Activated CD8-positive, alpha-beta T cell treated with anti-CD3 and anti-CD28 coated beads for 36 hours (primary cell): ENCODE measurements around the gene RBM42. TPM values are rescaled to one million over a fixed set of nuclear protein-coding genes. Genes with fewer than 3 reads are reported as not detected.

Experiments used
- ATAC-seq: fragments of 200-7000 bp; cut with Tn5 transposase; one replicate; pipeline ENCODE4 v1.10.0; 2021; ENCODE audit warnings: mild to moderate bottlenecking, moderate library complexity
- CTCF ChIA-PET: fragments of 350-600 bp; sonication (Branson Sonifier 250); formaldehyde crosslinking; loops from one replicate; lab custom pipeline; 2021; ENCODE audit warnings: antibody characterized with exemption; lab: Charles Lee
- POLR2A ChIA-PET: fragments of 350-600 bp; sonication (Branson Sonifier 250); formaldehyde crosslinking; loops from one replicate; lab custom pipeline; 2021; ENCODE audit warnings: antibody characterized with exemption; lab: Charles Lee
- DNase-seq: peaks from one replicate; pipeline ENCODE4 v3.0.0-alpha.2; 2020
- H3K27ac Mint-ChIP-seq: one replicate; pipeline ENCODE4 v1.8.0; 2021; ENCODE audit warnings: mild to moderate bottlenecking, mixed read lengths
- H3K27me3 Mint-ChIP-seq: one replicate; pipeline ENCODE4 v1.8.0; 2021; ENCODE audit warnings: mixed read lengths
- H3K36me3 Mint-ChIP-seq: one replicate; pipeline ENCODE4 v1.8.0; 2021; ENCODE audit warnings: low read depth, mixed read lengths
- H3K4me1 Mint-ChIP-seq: one replicate; pipeline ENCODE4 v1.8.0; 2021; ENCODE audit warnings: low read depth, mixed read lengths
- H3K4me3 Mint-ChIP-seq: one replicate; pipeline ENCODE4 v1.8.0; 2021; ENCODE audit warnings: mild to moderate bottlenecking, moderate library complexity, mixed read lengths
- H3K9me3 Mint-ChIP-seq: one replicate; pipeline ENCODE4 v1.8.0; 2021; ENCODE audit warnings: mixed read lengths
- intact Hi-C: fragments of 100-400 bp; cut with micrococcal nuclease; formaldehyde crosslinking; loops from one replicate; pipeline ENCODE4 v1.10.0; 2022
- total RNA-seq, 2 experiments: library from RNA; stranded (reverse); gene quantifications; one replicate each; pipeline ENCODE4 v1.2.3, GENCODE V29; 2021
- TF ChIP-seq, protein P1 (sequence below): fragments of 200-600 bp; IDR thresholded peaks from one replicate; pipeline ENCODE4 v1.8.0; 2022; ENCODE audit warnings: antibody characterized with exemption, mild to moderate bottlenecking

The RBM42 gene
- total RNA-seq, 2 experiments from 2014 or later: 82.9 to 95.2 TPM

DNA sequence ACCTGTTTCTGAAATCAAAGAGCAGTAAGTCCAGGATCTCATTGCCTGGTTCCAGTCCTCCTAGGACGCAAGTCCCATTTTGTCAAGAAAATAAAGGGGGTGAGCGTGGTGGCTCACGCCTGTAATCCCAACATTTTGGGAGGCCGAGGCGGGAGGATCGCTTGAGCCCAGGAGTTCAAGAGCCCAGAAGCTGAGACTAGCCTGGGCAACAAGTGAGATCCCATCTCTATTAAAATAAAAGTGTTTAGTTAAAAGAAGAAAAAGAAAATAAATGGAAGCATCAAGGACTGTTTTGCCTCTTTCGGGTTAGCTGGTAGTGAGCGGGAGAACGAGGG lies 16.6 kb upstream of the RBM42 start:
- Mint-ChIP-seq H3K4me1 (peaks cover 23% of the 10 kb centered on the region), H3K27ac (peak overlapping the region; percentile 94), H3K4me3 (peak overlapping the region; percentile 84), H3K27me3 (peaks cover 2% of the 10 kb centered on the region), H3K9me3 (peaks cover 9% of the 10 kb centered on the region), H3K36me3 (peaks cover 12% of the 10 kb centered on the region)
- DNase-seq (no peak), ATAC-seq (no peak)
- TF ChIP-seq, protein P1, sequence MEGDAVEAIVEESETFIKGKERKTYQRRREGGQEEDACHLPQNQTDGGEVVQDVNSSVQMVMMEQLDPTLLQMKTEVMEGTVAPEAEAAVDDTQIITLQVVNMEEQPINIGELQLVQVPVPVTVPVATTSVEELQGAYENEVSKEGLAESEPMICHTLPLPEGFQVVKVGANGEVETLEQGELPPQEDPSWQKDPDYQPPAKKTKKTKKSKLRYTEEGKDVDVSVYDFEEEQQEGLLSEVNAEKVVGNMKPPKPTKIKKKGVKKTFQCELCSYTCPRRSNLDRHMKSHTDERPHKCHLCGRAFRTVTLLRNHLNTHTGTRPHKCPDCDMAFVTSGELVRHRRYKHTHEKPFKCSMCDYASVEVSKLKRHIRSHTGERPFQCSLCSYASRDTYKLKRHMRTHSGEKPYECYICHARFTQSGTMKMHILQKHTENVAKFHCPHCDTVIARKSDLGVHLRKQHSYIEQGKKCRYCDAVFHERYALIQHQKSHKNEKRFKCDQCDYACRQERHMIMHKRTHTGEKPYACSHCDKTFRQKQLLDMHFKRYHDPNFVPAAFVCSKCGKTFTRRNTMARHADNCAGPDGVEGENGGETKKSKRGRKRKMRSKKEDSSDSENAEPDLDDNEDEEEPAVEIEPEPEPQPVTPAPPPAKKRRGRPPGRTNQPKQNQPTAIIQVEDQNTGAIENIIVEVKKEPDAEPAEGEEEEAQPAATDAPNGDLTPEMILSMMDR: no peak
- intact Hi-C loops: no loop called here
- ChIA-PET CTCF (interaction anchor here (0.9 to 4.3 kb wide), 3 partner anchors 20 to 64 kb away, joined by 3 to 19 read pairs (median 4); no protein-coding TSS in a partner anchor), POLR2A (interaction anchor here (1.3 to 2.1 kb wide), 5 partner anchors 11 to 49 kb away, joined by 3 to 13 read pairs (median 5); partner anchors contain the start of gene ATP4A)

DNA sequence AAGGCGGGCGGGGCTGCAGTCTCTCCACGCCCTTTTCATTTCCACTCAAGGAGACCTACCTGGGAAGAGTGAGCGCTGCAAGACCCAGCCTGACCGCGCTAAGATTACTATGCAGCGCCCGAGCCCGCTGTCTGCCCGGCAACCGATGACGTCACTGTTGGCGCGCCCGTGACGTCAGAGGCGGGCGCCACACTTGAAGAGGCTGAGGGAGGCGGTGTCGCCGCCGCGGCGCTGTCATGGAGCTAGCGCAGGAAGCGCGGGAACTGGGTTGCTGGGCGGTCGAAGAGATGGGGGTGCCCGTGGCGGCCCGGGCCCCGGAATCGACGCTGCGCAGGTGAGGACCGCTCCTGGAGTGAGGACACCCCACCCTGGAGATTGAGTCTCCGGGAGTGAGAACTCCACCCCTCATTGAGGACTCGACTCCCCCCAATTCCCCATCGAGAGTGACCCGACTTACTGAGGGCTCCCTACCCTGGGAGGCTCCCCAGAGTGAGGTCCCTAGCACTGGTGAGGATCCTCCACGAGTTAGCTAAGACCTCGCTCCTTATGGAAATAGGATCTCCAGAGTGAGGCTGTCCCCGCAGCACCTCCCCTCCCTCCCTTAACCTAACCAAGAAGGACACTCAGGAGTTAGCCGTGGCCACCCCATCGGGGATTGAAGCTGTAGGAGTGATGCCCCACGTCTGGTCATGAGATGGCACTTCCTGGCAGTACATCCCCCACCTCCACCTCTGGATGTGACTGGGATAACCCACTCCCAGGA lies 16.1 kb upstream of the RBM42 start, which contains the start of gene HAUS5:
Gene HAUS5 (plus strand): TSS at position 177 of the 763 bp plus-strand sequence. CDS start 60 bp downstream, at position 237.
- Mint-ChIP-seq H3K9me3 (peaks cover 6% of the 10 kb centered on the region), H3K4me1 (peaks cover 23% of the 10 kb centered on the region), H3K27me3 (no peaks in the 10 kb centered on the region), H3K4me3 (peak within 1 kb of the TSS; percentile 84), H3K27ac (peak within 1 kb of the TSS; percentile 94), H3K36me3 (peaks cover 9% of the 10 kb centered on the region)
- POLR2A ChIA-PET: interaction anchor here (0.6 to 2.1 kb wide), 10 partner anchors 10 to 128 kb away, joined by 3 to 13 read pairs (median 4); partner anchors contain the start of genes ATP4A and RBM42
- intact Hi-C loops: no loop called here
- DNase-seq (peak; percentile 98), ATAC-seq (peak; percentile 96)
- TF ChIP-seq, protein P1: no peak
- CTCF ChIA-PET: interaction anchor here (0.9 to 4.3 kb wide), 3 partner anchors 55 to 118 kb away, joined by 3 to 19 read pairs (median 5); no protein-coding TSS in a partner anchor

DNA sequence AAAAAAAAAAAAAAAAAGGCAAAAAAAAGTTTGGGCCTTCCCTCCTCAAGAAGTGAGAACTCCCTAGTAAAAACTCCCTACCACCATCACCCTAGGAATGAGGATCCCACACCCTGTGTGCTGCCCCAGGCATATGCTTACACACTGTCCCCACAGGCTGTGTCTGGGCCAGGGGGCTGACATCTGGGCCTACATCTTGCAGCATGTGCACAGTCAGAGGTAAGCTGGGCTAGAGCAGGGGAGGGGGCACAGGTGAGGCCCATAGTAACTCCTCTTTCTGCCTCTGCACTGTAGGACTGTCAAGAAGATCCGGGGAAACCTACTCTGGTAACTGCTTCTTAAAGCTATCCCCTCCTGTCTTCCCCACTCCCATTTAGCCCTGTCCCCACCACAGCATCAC lies 15.3 kb upstream of the RBM42 start:
- peaks cover 23% of the 10 kb centered on the region for H3K4me1 Mint-ChIP-seq
- H3K27ac Mint-ChIP-seq: peak overlapping the region; percentile 46
- DNase-seq (no peak), ATAC-seq (no peak)
- H3K9me3 Mint-ChIP-seq: peaks cover under 1% of the 10 kb centered on the region
- intact Hi-C loops: no loop called here
- H3K4me3 Mint-ChIP-seq: peak overlapping the region; percentile 84
- TF ChIP-seq, protein P1: no peak
- H3K36me3 Mint-ChIP-seq: peaks cover 9% of the 10 kb centered on the region
- no peaks in the 10 kb centered on the region for H3K27me3 Mint-ChIP-seq
- POLR2A ChIA-PET: interaction anchor here (1.0 to 2.1 kb wide), 8 partner anchors 9 to 129 kb away, joined by 3 to 13 read pairs (median 5); partner anchors contain the start of genes IGFLR1 and RBM42
- CTCF ChIA-PET: interaction anchor here (1.0 to 4.3 kb wide), 2 partner anchors 65 to 118 kb away, joined by 5 to 19 read pairs; no protein-coding TSS in a partner anchor

DNA sequence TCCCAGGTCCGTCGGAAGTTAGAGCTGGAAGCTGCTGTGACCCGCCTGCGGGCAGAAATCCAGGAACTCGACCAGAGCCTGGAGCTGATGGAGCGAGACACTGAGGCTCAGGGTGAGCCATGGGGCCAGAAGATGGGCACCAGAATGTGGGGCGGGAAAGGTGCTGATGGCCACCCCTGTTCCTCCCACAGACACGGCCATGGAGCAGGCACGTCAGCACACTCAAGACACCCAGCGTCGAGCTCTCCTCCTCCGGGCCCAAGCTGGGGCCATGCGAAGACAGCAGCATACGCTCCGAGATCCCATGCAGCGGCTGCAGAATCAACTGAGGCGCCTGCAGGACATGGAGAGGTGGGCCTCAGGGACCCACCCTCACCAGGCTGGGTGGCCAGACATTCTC lies 13.8 kb upstream of the RBM42 start:
- Mint-ChIP-seq H3K4me3 (no peak overlapping the region), H3K4me1 (peaks cover 17% of the 10 kb centered on the region), H3K9me3 (no peaks in the 10 kb centered on the region), H3K27me3 (no peaks in the 10 kb centered on the region), H3K36me3 (peaks cover 9% of the 10 kb centered on the region), H3K27ac (no peak overlapping the region)
- ChIA-PET POLR2A (interaction anchor here (0.8 kb wide), 1 partner anchor 27 kb away, joined by 4 read pairs; no protein-coding TSS in a partner anchor), CTCF (interaction anchor here (1.2 kb wide), 1 partner anchor 104 kb away, joined by 3 read pairs; no protein-coding TSS in a partner anchor)
- ATAC-seq (no peak), DNase-seq (no peak)
- TF ChIP-seq, protein P1: no peak
- intact Hi-C loops: no loop called here
